ENCODE measurements around the gene DAD1. TPM values are rescaled to one million over a fixed set of nuclear protein-coding genes. Genes with fewer than 3 reads are reported as not detected.
"Not testable (repeated sequence)": the region's sequence is repeated elsewhere in the genome, so short reads cannot be mapped to it uniquely, and the experiment has no call there.

Gene DAD1
- polyA plus RNA-seq, 1 donor: 111 TPM

DNA sequence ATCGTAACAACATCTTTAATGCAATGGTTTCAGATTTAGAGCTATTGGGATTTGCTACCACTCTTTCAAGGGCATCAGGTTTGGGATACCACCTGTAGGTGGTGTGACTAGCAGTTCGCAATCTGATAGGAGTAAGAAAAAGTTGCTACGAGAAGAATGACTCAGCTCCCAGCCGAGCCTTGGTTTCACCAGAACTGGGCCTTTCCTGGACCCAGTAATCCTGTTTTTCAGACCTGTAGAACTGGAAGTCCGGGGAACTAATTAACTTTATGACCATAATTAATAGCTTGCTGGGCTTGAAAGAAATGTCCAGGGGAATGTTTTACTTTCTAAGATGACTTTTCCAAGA lies 9.8 kb upstream of the DAD1 start:
- DNase-seq (ENCODE audit: low read depth): no peak

GRCh38 chr14:22598099-22598895 lies 9.3 kb upstream of the DAD1 start, which contains the start of gene ABHD4:
ABHD4 (plus strand) TSS chr14:22598300; CDS start chr14:22598307, 7 bp downstream.
- no peak for DNase-seq (ENCODE audit: low read depth)

GRCh38 chr14:22597771-22598098 lies 8.7 kb upstream of the DAD1 start:
- no peak for DNase-seq (ENCODE audit: low read depth)

DNA sequence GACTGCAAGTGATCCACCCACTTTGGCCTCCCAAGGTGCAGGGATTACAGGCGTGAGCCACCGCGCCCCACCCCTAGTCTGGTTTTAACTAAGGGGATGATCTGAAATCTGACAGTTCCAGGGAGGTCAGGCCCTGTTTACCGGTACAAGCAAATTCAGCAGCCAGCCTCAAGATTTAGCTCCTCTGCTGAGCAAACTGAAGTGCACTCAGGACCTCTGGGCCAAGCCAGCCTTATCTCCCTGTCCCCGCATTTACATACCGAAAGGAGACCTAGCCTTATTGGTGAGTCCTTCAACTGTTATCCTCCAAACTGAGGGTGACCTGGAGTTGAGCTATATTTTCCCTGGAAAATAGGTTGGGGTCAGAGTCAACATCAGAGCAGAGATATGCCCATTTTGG lies 8.2 kb upstream of the DAD1 start:
- no peak for DNase-seq (ENCODE audit: low read depth)

DNA sequence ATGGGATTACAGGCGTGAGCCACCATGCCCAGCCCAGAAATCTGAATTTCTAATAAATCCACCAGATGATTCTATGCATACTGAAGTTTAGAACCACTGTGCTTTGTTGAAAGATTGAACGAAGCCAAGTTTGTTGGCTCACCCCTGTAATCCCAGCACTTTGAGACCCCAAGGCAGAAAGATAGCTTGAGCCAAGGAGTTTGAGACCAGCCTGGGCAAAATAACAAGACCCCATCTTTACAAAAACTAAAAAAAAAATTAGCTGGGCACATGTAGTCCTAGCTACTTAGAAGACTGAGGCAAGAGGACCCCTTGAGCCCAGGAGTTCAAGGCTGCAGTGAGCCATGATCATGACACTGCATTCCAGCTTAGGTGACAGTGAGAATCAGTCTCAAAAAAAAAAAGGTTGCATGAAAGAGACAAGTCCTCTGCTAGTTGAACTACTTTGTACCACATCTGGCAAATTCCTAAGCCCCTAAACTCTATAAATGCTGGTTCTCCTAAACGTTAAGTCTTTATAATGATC lies 7.4 kb upstream of the DAD1 start:
- no peak for DNase-seq (ENCODE audit: low read depth)

DNA sequence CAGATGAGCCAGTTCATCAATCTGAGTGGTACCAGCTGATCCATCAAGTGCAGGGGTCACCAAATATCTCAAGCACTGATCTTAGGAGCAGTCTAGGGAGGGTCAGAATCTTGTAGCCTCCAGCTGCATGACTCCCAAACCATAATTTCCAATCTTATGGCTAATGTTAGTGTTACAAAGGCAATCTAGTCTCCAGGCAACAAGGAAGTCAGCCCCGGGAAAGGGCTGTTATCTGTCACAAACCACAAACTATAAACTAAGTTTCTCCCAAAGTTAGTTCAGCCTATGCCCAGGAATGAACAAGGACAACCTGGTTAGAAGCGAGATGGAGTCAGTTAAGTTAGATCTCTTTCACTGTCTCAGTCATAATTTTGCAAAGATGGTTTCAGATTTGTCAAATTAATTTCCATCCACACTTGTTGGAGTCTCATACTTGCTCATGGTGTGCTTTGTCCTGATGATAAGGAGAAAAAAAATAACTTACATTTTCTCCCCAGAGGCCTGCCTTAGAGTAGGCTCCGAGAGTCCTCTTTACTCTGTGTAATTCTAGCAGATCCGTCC lies 5.2 kb upstream of the DAD1 start:
- no peak for DNase-seq (ENCODE audit: low read depth)

- no peak for DNase-seq (ENCODE audit: low read depth)
Measured at GRCh38 chr14:22593601-22594000, 4.6 kb upstream of the DAD1 start.

- DNase-seq (ENCODE audit: low read depth): no peak
Measured at GRCh38 chr14:22593189-22593588, 4.2 kb upstream of the DAD1 start.

DNA sequence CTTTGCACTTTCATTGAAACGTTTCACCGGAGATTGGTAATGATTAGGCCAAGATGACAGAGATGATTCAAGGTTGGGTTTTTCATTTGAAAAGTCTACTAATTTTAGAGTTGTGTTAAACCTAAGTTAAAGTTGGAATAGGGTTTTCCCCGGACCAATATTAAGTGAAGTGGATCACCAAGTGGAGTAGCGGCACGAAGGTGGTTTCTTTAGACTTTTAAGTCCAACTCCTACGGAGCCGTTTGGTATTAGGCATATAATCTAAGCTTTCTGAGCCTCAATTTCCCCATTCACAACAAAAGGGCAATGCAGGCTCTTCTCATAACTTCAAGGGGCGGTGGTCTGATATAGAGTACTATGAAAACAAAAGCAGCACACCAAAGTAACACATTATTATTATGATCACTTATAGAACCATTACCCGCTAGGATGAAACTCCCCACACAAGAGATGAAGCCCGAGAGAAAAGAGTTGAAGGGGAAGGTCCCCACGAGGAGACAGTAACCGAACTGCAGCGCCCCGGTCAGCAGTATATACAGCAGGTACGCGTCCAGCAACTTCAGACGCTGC lies 413 bp downstream of the DAD1 start:
- DNase-seq (ENCODE audit: low read depth): no peak

DNA sequence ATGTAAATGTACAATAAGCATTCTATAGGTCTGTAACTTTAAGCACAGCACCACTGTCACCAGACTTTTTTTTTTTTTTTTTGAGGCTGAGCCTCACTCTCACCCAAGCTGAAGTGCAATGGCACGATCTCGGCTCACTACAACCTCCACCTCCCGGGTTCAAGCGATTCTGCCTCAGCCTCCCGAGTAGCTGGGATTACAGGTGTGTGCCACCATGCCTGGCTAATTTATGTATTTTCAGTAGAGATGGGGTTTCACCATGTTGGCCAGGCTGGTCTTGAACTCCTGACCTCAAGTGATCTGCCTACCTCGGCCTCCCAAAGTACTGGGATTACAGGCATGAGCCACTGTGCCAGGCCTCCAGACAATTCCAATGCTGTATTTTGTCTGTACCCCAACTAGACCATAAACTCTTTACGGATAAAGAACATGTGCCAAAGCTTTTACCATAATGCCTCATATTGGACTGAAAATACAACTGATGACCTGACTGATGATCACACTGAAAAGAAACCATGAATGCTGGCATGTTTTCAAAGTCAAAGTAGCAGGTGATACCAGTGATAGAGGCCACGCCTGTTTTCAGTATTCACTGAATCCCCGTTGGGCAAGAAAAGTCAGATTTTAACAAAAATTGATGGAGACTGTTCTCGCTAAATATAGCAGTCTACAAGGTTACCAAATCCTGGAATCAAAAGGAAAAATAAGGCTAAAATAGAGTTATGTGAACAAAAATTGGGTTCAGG lies 1.2 kb downstream of the DAD1 start:
- not testable (repeated sequence) for DNase-seq (ENCODE audit: low read depth)

GRCh38 chr14:22587247-22587646 lies 1.8 kb downstream of the DAD1 start:
- no peak for DNase-seq (ENCODE audit: low read depth)

DNA sequence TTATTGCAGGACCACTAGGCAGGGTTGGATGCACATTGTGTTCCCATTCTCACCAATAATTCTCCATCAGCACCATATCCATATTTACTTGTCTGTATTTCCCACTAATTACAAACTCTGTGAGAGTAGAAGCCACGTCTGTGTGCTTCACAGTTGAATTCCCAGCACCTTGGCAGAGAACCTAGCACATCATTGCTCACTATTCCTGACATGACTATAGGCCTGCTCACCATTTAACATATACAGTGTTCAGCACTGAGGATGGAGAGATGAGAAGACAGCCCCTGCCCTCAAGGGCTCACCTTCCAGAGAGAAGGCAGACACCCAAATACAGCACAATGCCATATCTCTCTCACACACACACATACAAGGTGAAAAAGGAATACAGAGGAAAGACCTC lies 5.0 kb downstream of the DAD1 start:
- DNase-seq (ENCODE audit: low read depth): no peak

GRCh38 chr14:22580625-22581024 lies 8.4 kb downstream of the DAD1 start:
- DNase-seq (ENCODE audit: low read depth): no peak

DNA sequence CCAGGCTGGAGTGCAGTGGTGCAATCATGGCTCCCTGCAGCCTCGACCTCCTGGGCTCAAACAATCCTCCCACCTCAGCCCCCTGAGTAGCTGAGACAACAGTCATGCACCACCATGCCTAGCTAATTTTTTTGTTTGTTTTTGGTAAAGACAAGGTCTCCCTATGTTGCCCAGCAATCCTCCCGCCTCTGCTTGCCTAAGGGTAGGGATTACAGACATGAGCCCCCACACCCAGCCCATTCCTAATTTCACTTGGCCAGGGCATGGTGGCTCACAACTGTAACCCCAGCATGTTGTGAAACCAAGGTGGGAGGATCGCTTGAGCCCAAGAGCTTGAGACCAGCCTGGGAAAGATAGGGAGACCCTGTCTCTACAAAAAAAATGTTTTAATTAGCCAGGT lies 9.1 kb downstream of the DAD1 start:
- DNase-seq (ENCODE audit: low read depth): no peak

DNA sequence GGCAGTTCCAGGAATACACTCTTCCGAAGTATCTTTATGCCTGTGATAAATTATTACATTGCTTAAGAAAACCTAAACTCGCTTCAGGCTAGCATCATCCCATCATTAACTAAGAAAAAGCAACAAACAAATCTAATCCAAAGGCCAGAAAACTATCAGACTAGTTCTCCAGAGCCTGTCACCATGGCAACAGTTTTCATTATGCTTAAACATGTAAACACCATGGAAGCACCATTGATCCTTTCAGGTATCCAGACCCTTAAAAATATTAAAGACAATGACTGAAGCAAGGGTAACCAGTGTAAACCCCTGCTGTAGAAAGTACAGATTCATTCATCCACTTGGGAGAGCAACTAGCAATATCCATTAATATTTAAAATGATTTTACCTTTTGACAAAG lies 9.8 kb downstream of the DAD1 start:
- DNase-seq (ENCODE audit: low read depth): no peak

DNA sequence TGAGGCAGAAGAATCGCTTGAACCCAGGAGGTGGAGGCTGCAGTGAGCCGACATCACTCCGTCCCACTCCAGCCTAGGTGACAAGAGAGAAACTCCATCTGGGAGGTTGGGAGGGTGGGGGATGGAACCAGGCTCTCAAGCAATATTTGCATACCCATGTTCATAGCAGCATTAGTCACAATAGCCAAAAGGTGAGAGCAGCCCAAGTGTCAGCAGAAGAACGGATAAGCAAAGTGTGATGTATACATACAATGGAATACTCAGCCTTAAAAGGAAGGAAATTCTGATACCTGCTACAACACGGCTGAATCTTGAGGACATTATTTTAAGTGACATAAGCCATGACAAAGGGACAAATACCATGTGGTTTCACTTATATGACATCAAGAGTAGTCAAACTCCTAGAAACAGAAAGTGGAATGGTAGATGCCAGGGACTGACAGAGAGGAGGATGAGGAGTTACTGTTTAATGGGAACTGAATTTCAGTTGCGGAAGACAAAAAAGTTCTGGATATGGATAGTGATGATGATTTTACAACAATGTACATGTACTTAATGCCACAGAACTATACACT lies 11.6 kb downstream of the DAD1 start:
- no peak for DNase-seq (ENCODE audit: low read depth)

DNA sequence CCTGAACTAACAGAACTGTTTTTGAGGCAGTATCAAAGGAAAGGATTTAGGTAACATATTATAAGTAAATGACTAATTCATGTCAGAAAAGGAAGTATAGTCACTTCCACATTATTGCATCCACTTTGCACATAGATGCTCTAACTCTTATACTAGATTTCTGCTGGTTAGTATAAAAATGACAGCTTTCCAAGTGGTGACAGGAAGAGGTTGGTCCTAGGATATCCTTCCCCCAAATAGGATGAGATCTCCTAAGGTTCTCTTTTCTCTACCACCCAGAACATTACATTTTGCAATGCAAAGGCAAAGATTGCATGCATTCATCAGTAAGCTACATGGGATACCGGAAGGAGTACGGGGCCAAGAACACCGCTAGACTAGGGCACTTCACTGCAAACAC lies 15.2 kb downstream of the DAD1 start:
- DNase-seq (ENCODE audit: low read depth): no peak

GRCh38 chr14:22572562-22573058 lies 16.4 kb downstream of the DAD1 start:
- DNase-seq (ENCODE audit: low read depth): no peak

GRCh38 chr14:22570132-22570949 lies 18.7 kb downstream of the DAD1 start:
- peak; percentile 64 for DNase-seq (ENCODE audit: low read depth)

DNA sequence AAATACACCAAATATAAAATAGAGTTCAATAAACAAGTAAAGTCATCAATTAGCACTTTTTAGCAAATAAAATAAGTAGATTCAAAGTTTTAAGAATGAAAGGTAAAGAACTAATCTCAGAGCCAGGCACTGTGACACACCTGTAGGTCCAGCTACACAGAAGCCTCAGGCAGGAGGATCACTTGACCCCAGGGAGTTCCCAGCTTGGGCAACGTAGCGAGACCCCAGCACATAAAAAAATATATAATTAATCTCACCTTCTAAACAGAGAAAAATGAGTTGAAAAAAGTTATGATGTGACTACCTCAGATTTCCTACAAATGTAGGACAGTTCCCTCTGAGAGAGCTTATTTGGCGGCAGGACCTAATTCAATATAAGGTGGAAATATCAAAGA lies 19.3 kb downstream of the DAD1 start:
- no peak for DNase-seq (ENCODE audit: low read depth)

GRCh38 chr14:22569106-22569736 lies 19.8 kb downstream of the DAD1 start:
- DNase-seq (ENCODE audit: low read depth): no peak
